ENCODE measurements around the gene CYSRT1.

Gene CYSRT1

DNA sequence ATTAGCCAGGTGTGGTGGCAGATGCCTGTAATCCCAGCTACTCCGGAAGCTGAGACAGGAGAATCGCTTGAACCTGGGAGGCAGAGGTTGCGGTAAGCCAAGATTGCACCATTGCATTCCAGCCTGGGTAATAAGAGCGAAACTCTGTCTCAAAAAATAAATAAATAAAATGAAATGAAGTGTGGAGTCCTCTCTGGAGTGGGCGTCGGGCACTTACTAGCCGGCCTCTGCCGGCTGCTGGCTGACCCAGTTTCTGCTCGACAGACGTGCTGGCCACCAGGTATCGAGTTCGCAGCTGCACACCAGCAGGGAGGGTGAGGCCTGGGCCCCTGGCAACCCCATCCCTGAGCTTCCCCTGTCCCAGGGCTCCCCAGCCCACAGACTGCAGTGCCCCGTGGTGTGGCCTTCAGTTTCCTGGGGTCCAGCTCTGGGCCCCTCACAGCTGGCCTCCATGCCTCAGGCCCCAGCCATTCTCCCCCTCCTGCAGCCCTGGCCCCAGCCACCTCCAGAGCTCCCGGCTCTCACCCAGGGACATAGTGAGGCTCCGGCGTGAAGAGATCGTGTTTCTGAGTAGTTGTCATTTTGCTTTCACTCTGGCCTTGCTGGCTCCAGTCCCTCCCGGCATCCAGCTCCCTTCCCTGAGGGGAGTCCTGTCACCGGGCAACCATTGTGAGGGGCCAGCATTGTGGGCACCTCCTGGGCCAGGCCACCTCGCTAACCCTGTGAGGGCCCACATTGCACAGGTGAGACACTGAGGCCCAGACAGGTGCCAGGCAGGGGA is 22.4 kb downstream of the CYSRT1 start:
- TF ChIP-seq, protein P1, sequence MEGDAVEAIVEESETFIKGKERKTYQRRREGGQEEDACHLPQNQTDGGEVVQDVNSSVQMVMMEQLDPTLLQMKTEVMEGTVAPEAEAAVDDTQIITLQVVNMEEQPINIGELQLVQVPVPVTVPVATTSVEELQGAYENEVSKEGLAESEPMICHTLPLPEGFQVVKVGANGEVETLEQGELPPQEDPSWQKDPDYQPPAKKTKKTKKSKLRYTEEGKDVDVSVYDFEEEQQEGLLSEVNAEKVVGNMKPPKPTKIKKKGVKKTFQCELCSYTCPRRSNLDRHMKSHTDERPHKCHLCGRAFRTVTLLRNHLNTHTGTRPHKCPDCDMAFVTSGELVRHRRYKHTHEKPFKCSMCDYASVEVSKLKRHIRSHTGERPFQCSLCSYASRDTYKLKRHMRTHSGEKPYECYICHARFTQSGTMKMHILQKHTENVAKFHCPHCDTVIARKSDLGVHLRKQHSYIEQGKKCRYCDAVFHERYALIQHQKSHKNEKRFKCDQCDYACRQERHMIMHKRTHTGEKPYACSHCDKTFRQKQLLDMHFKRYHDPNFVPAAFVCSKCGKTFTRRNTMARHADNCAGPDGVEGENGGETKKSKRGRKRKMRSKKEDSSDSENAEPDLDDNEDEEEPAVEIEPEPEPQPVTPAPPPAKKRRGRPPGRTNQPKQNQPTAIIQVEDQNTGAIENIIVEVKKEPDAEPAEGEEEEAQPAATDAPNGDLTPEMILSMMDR (IDR thresholded peaks at IDR 0.05; ENCODE audit: low read depth, low read length) = no peak
- Histone ChIP-seq H3K36me3 (peaks cover 17% of the 10 kb centered on the region), H3K4me3 (ENCODE audit: low read depth, low read length) (no peak overlapping the region), H3K27me3 (no peaks in the 10 kb centered on the region), H3K4me1 (peaks cover 15% of the 10 kb centered on the region), H3K9me3 (no peaks in the 10 kb centered on the region)
- no peak for DNase-seq

DNA sequence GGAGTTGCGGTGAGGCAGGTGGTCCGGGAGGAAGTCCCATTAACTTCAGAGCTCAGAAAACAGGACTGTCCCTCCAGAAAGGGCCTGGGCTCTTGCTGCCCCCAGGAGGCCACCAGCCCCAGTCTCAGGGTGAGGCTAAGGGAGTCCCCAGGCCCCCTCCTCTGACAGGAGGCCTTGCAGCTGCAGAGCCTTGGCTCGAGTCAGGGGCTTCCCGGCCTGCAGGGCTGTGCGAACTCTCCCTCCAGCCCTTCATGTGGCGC is 22.9 kb downstream of the CYSRT1 start:
- H3K36me3 ChIP-seq = peaks cover 12% of the 10 kb centered on the region
- peaks cover 12% of the 10 kb centered on the region for H3K4me1 ChIP-seq
- no peaks in the 10 kb centered on the region for H3K9me3 ChIP-seq
- no peak overlapping the region for H3K4me3 ChIP-seq (ENCODE audit: low read depth, low read length)
- TF ChIP-seq, protein P1 (IDR thresholded peaks at IDR 0.05; ENCODE audit: low read depth, low read length) = no peak
- no peak for DNase-seq
- no peaks in the 10 kb centered on the region for H3K27me3 ChIP-seq

DNA sequence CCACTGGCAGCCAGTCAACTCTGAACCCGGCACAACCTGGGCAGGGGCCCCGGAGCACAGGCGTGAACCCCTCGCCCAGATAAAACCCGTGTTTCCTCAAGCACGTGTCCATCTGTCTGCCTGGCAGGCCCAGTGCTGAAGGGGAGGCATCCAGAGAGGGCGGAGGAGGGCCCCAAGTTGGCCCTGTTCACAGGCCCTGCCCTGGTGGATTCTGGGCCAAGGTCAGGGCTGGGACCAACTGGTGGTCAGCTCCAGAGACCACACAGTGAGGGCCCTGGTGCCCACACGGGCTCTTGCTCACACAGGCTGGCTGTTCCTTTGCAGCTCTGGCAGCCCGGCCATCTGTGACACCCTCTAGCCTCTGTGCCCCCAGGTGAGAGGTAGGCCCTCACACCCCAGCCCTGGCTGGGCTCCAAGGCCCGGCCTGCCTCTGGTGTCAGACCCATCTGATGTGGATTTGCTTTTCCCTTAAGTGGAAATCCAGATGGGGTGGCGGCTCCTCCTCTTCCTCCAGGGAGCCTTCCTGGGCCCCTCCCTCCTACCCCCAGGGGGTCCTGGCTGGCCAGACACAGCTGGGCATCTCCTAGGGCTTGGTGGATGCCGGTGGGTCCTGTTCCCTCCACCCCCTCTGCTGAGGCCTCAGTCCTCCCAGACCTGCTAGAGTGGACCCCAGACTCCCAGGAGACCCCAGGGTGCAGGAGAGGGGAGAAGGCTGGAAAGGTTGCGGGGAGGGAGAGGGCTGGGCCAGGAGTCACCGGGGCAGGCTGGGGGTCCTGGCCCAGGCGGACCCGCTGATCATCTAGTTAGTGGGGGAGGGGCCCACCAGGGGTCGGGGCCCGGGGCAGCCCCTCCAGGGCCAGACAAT is 25.6 kb downstream of the CYSRT1 start:
- no peak for DNase-seq
- TF ChIP-seq, protein P1 (IDR thresholded peaks at IDR 0.05; ENCODE audit: low read depth, low read length) = no peak
- Histone ChIP-seq H3K36me3 (no peaks in the 10 kb centered on the region), H3K9me3 (no peaks in the 10 kb centered on the region), H3K4me1 (no peaks in the 10 kb centered on the region), H3K27me3 (no peaks in the 10 kb centered on the region), H3K4me3 (ENCODE audit: low read depth, low read length) (no peak overlapping the region)

DNA sequence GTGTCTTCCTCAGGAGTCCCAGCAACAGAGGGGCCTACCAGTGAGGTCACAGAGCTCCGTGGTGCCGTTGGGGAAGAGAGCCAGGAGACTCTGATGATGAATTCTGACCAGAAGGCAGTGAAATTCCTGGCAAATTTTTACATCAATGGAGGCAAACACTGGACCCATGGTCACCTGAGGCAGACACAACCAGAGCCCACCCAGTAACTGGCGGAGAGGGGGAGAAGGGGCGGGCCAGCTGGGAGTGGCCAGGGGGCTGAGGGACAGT is 26.2 kb downstream of the CYSRT1 start, which contains the start of gene STPG3:
STPG3 (plus strand) TSS at position 93 of the 268 bp plus-strand sequence; CDS start at position 94, 1 bp downstream.
- TF ChIP-seq, protein P1 (IDR thresholded peaks at IDR 0.05; ENCODE audit: low read depth, low read length) = no peak
- H3K9me3 ChIP-seq = no peaks in the 10 kb centered on the region
- DNase-seq = no peak
- no peak within 1 kb of the TSS for H3K4me3 ChIP-seq (ENCODE audit: low read depth, low read length)
- peaks cover under 1% of the 10 kb centered on the region; the same call in 1 of the 2 replicates for H3K36me3 ChIP-seq
- peaks cover under 1% of the 10 kb centered on the region; the same call in 1 of the 2 replicates for H3K4me1 ChIP-seq
- H3K27me3 ChIP-seq = no peaks in the 10 kb centered on the region

DNA sequence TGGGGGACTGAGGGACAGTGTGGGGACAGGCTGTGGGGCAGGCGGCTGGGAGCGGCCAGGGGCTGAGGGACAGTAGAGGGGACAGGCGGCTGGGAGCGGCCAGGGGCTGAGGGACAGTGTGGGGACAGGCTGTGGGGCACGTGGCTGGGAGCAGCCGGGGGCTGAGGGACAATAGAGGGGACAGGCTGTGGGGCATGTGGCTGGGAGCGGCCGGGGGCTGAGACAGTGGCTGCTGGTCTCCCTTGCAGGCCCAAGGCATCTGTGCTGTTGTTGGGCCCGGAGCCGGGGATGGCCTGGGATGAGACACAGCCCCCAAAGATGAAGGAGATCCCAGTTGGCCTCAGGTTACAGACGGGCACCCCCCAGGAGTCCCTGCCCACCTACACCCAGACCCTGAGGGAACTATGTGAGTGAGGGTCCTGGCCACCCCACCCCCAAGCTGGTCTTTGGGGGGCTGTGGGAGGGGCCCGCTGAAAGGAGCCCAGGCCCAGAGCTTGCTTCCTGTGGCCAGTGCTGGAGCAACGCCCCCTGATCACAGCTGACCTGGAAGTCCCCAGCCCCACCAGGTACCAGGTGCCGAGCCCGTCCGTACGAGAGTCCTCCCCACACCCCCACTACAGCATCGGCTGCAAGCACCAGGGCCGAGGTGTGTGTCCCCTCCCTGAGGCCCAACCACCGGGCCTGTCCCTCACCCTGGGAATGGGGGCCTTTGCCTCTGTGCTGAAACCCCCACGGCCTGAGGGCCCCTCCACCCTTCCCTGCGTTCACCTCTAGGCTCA is 26.7 kb downstream of the CYSRT1 start:
- H3K4me3 ChIP-seq (ENCODE audit: low read depth, low read length) = no peak overlapping the region
- peaks cover 4% of the 10 kb centered on the region for H3K4me1 ChIP-seq

More for the DNA sequence above, 26.7 kb downstream of the CYSRT1 start:
- TF ChIP-seq, protein P1 (IDR thresholded peaks at IDR 0.05; ENCODE audit: low read depth, low read length) = no peak
- DNase-seq = no peak
- Histone ChIP-seq H3K36me3 (peaks cover 6% of the 10 kb centered on the region), H3K27me3 (no peaks in the 10 kb centered on the region), H3K9me3 (no peaks in the 10 kb centered on the region)

All from BE2C (cell line).